RWPE2 (cell line): ENCODE measurements around the gene THAP4.
A peak's percentile ranks its signal among the peaks of the same experiment; 100 is the strongest.

Experiments used
- ATAC-seq: fragments of 200-7000 bp; cut with Tn5 transposase; 3 replicates; pipeline ENCODE4 v1.9.1; 2021; ENCODE audit warnings: low read depth
- DNase-seq: peaks from one replicate; pipeline ENCODE4 v3.0.0-alpha.2; 2020; ENCODE audit warnings: low spot score
- H3K27ac ChIP-seq: fragments of 450-650 bp; 2 replicates; pipeline ENCODE4 v1.5.1; 2017; ENCODE audit warnings: mild to moderate bottlenecking; ENCODE audit not compliant: poor library complexity, severe bottlenecking
- H3K27me3 ChIP-seq: fragments of 250-450 bp; sonication (Bioruptor Pico); 2 replicates; pipeline ENCODE4 v1.5.1; 2021; ENCODE audit warnings: mild to moderate bottlenecking, moderate library complexity; ENCODE audit not compliant: insufficient read depth, poor library complexity, severe bottlenecking
- H3K36me3 ChIP-seq: fragments of 250-450 bp; sonication (Bioruptor Pico); 2 replicates; pipeline ENCODE4 v1.5.1; 2020; ENCODE audit warnings: low read depth, mild to moderate bottlenecking, moderate library complexity
- H3K4me1 ChIP-seq: fragments of 250-450 bp; sonication (Bioruptor Pico); 2 replicates; pipeline ENCODE4 v1.5.1; 2021; ENCODE audit warnings: mild to moderate bottlenecking, moderate library complexity; ENCODE audit not compliant: insufficient read depth, poor library complexity, severe bottlenecking
- H3K4me3 ChIP-seq: fragments of 250-450 bp; sonication (Bioruptor Pico); 2 replicates; pipeline ENCODE4 v1.5.1; 2021; ENCODE audit warnings: mild to moderate bottlenecking, moderate library complexity; ENCODE audit not compliant: severe bottlenecking
- H3K9me3 ChIP-seq: fragments of 250-450 bp; sonication (Bioruptor Pico); 2 replicates; pipeline ENCODE4 v1.5.1; 2021; ENCODE audit warnings: mild to moderate bottlenecking, moderate library complexity; ENCODE audit not compliant: severe bottlenecking
- TF ChIP-seq, protein P1 (sequence below): fragments of 450-650 bp; IDR thresholded peaks from one replicate; pipeline ENCODE4 v1.5.1; 2017; ENCODE audit warnings: mild to moderate bottlenecking, moderate library complexity; ENCODE audit not compliant: poor library complexity, severe bottlenecking

THAP4 gene

GRCh38 chr2:241564596-241565410 is 72.2 kb downstream of the THAP4 start:
- peak; percentile 42 for DNase-seq
- no peak for ATAC-seq
- Histone ChIP-seq H3K27ac (no peak overlapping the region), H3K27me3 (no peaks in the 10 kb centered on the region), H3K4me3 (no peak overlapping the region), H3K36me3 (peaks cover 18% of the 10 kb centered on the region), H3K9me3 (no peaks in the 10 kb centered on the region), H3K4me1 (peaks cover 9% of the 10 kb centered on the region)
- TF ChIP-seq, protein P1, sequence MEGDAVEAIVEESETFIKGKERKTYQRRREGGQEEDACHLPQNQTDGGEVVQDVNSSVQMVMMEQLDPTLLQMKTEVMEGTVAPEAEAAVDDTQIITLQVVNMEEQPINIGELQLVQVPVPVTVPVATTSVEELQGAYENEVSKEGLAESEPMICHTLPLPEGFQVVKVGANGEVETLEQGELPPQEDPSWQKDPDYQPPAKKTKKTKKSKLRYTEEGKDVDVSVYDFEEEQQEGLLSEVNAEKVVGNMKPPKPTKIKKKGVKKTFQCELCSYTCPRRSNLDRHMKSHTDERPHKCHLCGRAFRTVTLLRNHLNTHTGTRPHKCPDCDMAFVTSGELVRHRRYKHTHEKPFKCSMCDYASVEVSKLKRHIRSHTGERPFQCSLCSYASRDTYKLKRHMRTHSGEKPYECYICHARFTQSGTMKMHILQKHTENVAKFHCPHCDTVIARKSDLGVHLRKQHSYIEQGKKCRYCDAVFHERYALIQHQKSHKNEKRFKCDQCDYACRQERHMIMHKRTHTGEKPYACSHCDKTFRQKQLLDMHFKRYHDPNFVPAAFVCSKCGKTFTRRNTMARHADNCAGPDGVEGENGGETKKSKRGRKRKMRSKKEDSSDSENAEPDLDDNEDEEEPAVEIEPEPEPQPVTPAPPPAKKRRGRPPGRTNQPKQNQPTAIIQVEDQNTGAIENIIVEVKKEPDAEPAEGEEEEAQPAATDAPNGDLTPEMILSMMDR = no peak

GRCh38 chr2:241563981-241564595 is 72.9 kb downstream of the THAP4 start:
- TF ChIP-seq, protein P1 = no peak
- Histone ChIP-seq H3K27me3 (no peaks in the 10 kb centered on the region), H3K4me1 (peaks cover 9% of the 10 kb centered on the region), H3K4me3 (no peak overlapping the region), H3K36me3 (peaks cover 18% of the 10 kb centered on the region), H3K27ac (no peak overlapping the region), H3K9me3 (no peaks in the 10 kb centered on the region)
- DNase-seq (peak; percentile 55), ATAC-seq (no peak)

DNA sequence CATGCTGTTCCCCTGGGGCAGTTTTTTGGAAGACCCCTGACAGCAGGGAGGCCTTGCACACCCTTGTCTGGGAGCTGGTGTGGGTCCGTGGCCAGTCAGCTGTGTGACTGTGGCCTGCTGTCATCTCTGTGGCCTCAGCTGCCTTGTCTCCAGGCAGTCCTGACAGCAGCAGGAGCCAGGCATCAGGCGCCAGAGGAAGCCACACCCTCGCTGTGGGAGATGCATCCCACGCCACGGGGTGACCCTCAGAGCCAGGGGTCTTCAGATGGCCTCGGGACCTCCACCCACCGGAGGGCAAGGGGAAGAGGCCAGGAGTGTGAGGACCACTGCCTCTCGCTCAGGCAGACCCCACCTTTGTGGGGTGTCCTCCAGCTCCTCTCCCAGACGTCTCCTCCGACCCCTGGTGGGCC is 73.4 kb downstream of the THAP4 start:
- no peaks in the 10 kb centered on the region for H3K9me3 ChIP-seq
- H3K27ac ChIP-seq = no peak overlapping the region
- ATAC-seq = no peak
- DNase-seq = no peak
- H3K27me3 ChIP-seq = no peaks in the 10 kb centered on the region
- no peak overlapping the region for H3K4me3 ChIP-seq
- peaks cover 9% of the 10 kb centered on the region for H3K4me1 ChIP-seq
- H3K36me3 ChIP-seq = peaks cover 18% of the 10 kb centered on the region
- TF ChIP-seq, protein P1 = no peak

GRCh38 chr2:241563031-241563507 is 73.9 kb downstream of the THAP4 start:
- TF ChIP-seq, protein P1 = no peak
- DNase-seq (peak; percentile 38), ATAC-seq (no peak)
- no peaks in the 10 kb centered on the region for H3K9me3 ChIP-seq
- H3K27ac ChIP-seq = no peak overlapping the region
- peaks cover 18% of the 10 kb centered on the region; the same call in 1 of the 2 replicates for H3K36me3 ChIP-seq
- no peak overlapping the region for H3K4me3 ChIP-seq
- peaks cover 10% of the 10 kb centered on the region for H3K4me1 ChIP-seq
- no peaks in the 10 kb centered on the region for H3K27me3 ChIP-seq
